ENCODE data around the gene ZBTB20. TPM values are rescaled to one million over a fixed set of nuclear protein-coding genes. Genes with fewer than 3 reads are reported as not detected.

The ZBTB20 gene
- total and polyA plus RNA-seq, 7 donors = 0.40 to 74.9 (median 41.7) TPM

GRCh38 chr3:115042351-115042750 is 104.7 kb downstream of the ZBTB20 start:
- DNase-seq = no peak
- H3K27me3 ChIP-seq (ENCODE audit: insufficient read depth in 3 of 3, low read length in 2 of 3) = no peaks in the 10 kb centered on the region
- H3K4me1 ChIP-seq = peaks cover 6% of the 10 kb centered on the region
- H3K4me3 ChIP-seq = no peak overlapping the region
- WGBS, 3 donors = 58 to 69% (median 64%) methylated on average over 3 of the region's 3 CpGs
- H3K36me3 ChIP-seq (ENCODE audit: insufficient read depth in 1 of 2, low read depth in 1 of 2) = no peaks in the 10 kb centered on the region
- no peaks in the 10 kb centered on the region for H3K9me3 ChIP-seq
- TF ChIP-seq, protein P1, sequence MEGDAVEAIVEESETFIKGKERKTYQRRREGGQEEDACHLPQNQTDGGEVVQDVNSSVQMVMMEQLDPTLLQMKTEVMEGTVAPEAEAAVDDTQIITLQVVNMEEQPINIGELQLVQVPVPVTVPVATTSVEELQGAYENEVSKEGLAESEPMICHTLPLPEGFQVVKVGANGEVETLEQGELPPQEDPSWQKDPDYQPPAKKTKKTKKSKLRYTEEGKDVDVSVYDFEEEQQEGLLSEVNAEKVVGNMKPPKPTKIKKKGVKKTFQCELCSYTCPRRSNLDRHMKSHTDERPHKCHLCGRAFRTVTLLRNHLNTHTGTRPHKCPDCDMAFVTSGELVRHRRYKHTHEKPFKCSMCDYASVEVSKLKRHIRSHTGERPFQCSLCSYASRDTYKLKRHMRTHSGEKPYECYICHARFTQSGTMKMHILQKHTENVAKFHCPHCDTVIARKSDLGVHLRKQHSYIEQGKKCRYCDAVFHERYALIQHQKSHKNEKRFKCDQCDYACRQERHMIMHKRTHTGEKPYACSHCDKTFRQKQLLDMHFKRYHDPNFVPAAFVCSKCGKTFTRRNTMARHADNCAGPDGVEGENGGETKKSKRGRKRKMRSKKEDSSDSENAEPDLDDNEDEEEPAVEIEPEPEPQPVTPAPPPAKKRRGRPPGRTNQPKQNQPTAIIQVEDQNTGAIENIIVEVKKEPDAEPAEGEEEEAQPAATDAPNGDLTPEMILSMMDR (IDR thresholded peaks at IDR 0.05) = no peak
- ATAC-seq = no peak
- H3K27ac ChIP-seq = no peak overlapping the region
- intact Hi-C loops (cut with DNase I) = loop anchor here in 1 of 2 donors (5.0 kb wide), 2 partner anchors 40 to 130 kb away; no protein-coding TSS in a partner anchor

GRCh38 chr3:115040673-115041286 is 106.3 kb downstream of the ZBTB20 start:
- H3K4me1 ChIP-seq = peaks cover 6% of the 10 kb centered on the region
- intact Hi-C loops (cut with DNase I) = loop anchor here in 1 of 2 donors (5.0 kb wide), 2 partner anchors 42 to 132 kb away; no protein-coding TSS in a partner anchor
- no peaks in the 10 kb centered on the region for H3K9me3 ChIP-seq
- TF ChIP-seq, protein P1 (IDR thresholded peaks at IDR 0.05) = peak; percentile 55
- ATAC-seq = peak in 1 of 4 donors; percentile 58
- 45 to 49% (median 48%) methylated on average over 4 of the region's 4 CpGs for WGBS, 3 donors
- H3K27ac ChIP-seq = no peak overlapping the region
- H3K36me3 ChIP-seq (ENCODE audit: insufficient read depth in 1 of 2, low read depth in 1 of 2) = no peaks in the 10 kb centered on the region
- H3K27me3 ChIP-seq (ENCODE audit: insufficient read depth in 3 of 3, low read length in 2 of 3) = no peaks in the 10 kb centered on the region
- DNase-seq = no peak
- no peak overlapping the region for H3K4me3 ChIP-seq

DNA sequence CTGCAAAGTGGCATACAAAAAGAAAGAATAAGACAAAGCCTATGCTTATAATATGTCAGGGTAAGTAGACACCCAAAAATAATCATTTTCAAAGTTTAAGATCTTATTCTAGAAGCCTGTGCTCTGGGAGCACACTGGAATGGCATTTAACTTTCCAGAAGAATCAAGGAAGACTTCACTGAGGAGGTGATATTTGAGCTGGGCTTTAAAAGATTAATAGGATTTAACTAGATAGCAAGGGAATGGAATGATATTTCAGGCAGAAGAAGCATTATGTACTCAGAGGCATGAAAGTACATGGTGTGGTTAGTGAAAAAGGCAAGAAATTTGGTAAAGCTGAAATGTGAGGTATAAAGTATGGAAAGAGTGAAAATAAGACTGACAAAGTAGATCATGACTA is 106.8 kb downstream of the ZBTB20 start:
- Histone ChIP-seq H3K9me3 (no peaks in the 10 kb centered on the region), H3K4me3 (no peak overlapping the region), H3K36me3 (ENCODE audit: insufficient read depth in 1 of 2, low read depth in 1 of 2) (no peaks in the 10 kb centered on the region), H3K27ac (no peak overlapping the region), H3K27me3 (ENCODE audit: insufficient read depth in 3 of 3, low read length in 2 of 3) (no peaks in the 10 kb centered on the region), H3K4me1 (peaks cover 6% of the 10 kb centered on the region)
- TF ChIP-seq, protein P1 (IDR thresholded peaks at IDR 0.05) = no peak
- ATAC-seq (no peak), DNase-seq (no peak)
- intact Hi-C loops (cut with DNase I) = loop anchor here in 1 of 2 donors (5.0 kb wide), 2 partner anchors 42 to 132 kb away; no protein-coding TSS in a partner anchor

DNA sequence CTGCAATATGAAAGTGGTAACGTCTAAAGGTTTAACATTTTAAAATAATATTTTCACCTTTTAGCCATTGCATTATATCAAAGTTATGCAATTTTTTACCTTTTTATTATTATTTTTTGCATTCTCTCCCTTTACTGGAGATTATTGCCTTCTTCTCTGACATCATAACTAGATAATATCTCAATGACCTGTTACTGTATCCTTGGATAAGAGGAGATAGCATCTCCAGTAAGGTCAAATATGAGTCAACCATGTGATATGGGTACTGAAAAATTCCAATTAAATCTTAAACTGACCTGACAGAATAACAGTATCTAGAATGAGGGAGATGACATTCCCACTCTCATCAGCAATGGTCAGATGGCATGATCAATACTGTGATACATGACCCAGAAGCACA is 108.3 kb downstream of the ZBTB20 start:
- intact Hi-C loops (cut with DNase I) = no loop called here
- no peak for ATAC-seq
- TF ChIP-seq, protein P1 (IDR thresholded peaks at IDR 0.05) = no peak
- H3K27ac ChIP-seq = no peak overlapping the region
- H3K9me3 ChIP-seq = peaks cover 7% of the 10 kb centered on the region
- peaks cover 6% of the 10 kb centered on the region for H3K4me1 ChIP-seq
- H3K36me3 ChIP-seq (ENCODE audit: insufficient read depth in 1 of 2, low read depth in 1 of 2) = no peaks in the 10 kb centered on the region
- DNase-seq = no peak
- no peak overlapping the region for H3K4me3 ChIP-seq
- H3K27me3 ChIP-seq (ENCODE audit: insufficient read depth in 3 of 3, low read length in 2 of 3) = no peaks in the 10 kb centered on the region
- WGBS, 3 donors = 88 to 96% (median 91%) methylated on average over 1 of the region's 1 CpG

All from psoas muscle (tissue), 8 donors.